H9 (cell line): ENCODE measurements around the gene GAPT. TPM values are rescaled to one million over a fixed set of nuclear protein-coding genes. Genes with fewer than 3 reads are reported as not detected.

ENCODE experiments used
- DNase-seq: peaks from one replicate; pipeline ENCODE4 v3.0.0-alpha.2; 2017
- H2AFZ ChIP-seq: one replicate; pipeline ENCODE4 v1.6.1; 2013; ENCODE audit warnings: mild to moderate bottlenecking, low read length, control low read depth, moderate library complexity
- H2AK5ac ChIP-seq: 2 replicates; pipeline ENCODE4 v1.6.1; 2013; ENCODE audit warnings: low read length, control low read depth, mixed read lengths; ENCODE audit not compliant: insufficient read length
- H2BK120ac ChIP-seq: one replicate; pipeline ENCODE4 v1.6.1; 2013; ENCODE audit warnings: low read depth, mild to moderate bottlenecking, low read length, control low read depth, inconsistent platforms; ENCODE audit not compliant: poor library complexity, severe bottlenecking
- H2BK12ac ChIP-seq: 2 replicates; pipeline ENCODE4 v1.6.1; 2013; ENCODE audit warnings: low read length, control low read depth, mixed read lengths, low read depth; ENCODE audit not compliant: insufficient read length
- H2BK15ac ChIP-seq: 2 replicates; pipeline ENCODE4 v1.6.1; 2013; ENCODE audit warnings: low read depth, low read length, control low read depth
- H2BK20ac ChIP-seq: one replicate; pipeline ENCODE4 v1.6.1; 2013; ENCODE audit warnings: low read depth, mild to moderate bottlenecking, low read length, control low read depth, inconsistent platforms; ENCODE audit not compliant: poor library complexity, severe bottlenecking
- H2BK5ac ChIP-seq: 2 replicates; pipeline ENCODE4 v1.6.1; 2013; ENCODE audit warnings: low read length, control low read depth, mixed read lengths; ENCODE audit not compliant: insufficient read length
- H3K14ac ChIP-seq: 2 replicates; pipeline ENCODE4 v1.6.1; 2013; ENCODE audit warnings: low read length, control low read depth; ENCODE audit not compliant: insufficient read depth
- H3K18ac ChIP-seq: 2 replicates; pipeline ENCODE4 v1.6.1; 2013; ENCODE audit warnings: low read depth, mild to moderate bottlenecking, mixed read lengths, low read length, control low read depth; ENCODE audit not compliant: insufficient read length
- H3K23ac ChIP-seq: 2 replicates; pipeline ENCODE4 v1.6.1; 2013; ENCODE audit warnings: low read length, control low read depth, mixed read lengths, low read depth; ENCODE audit not compliant: insufficient read length
- H3K23me2 ChIP-seq: 2 replicates; pipeline ENCODE4 v1.6.1; 2013; ENCODE audit warnings: low read depth, mild to moderate bottlenecking, mixed read lengths, low read length, control low read depth; ENCODE audit not compliant: insufficient read length, poor library complexity, severe bottlenecking
- H3K27ac ChIP-seq: 2 replicates; pipeline ENCODE4 v1.5.1; 2013; ENCODE audit warnings: low read length, control low read depth, mixed read lengths, low read depth; ENCODE audit not compliant: insufficient read length
- H3K27me3 ChIP-seq: 2 replicates; pipeline ENCODE4 v1.6.1; 2013; ENCODE audit warnings: low read length, control low read depth, inconsistent platforms; ENCODE audit not compliant: insufficient read depth
- H3K4ac ChIP-seq: 2 replicates; pipeline ENCODE4 v1.6.1; 2013; ENCODE audit warnings: low read depth, mild to moderate bottlenecking, control low read depth, inconsistent platforms, low read length, moderate library complexity
- H3K4me1 ChIP-seq: 2 replicates; pipeline ENCODE4 v1.6.1; 2013; ENCODE audit warnings: low read length, control low read depth, inconsistent platforms; ENCODE audit not compliant: insufficient read depth
- H3K4me2 ChIP-seq: 2 replicates; pipeline ENCODE4 v1.6.1; 2013; ENCODE audit warnings: low read length, control low read depth, mixed read lengths; ENCODE audit not compliant: insufficient read length, insufficient read depth
- H3K56ac ChIP-seq: 2 replicates; pipeline ENCODE4 v1.6.1; 2013; ENCODE audit warnings: low read depth, mild to moderate bottlenecking, mixed read lengths, low read length, control low read depth; ENCODE audit not compliant: insufficient read length
- H3K79me1 ChIP-seq: 2 replicates; pipeline ENCODE4 v1.6.1; 2013; ENCODE audit warnings: low read depth, mild to moderate bottlenecking, moderate library complexity, low read length, control low read depth, inconsistent platforms; ENCODE audit not compliant: insufficient read depth, poor library complexity, severe bottlenecking
- H3K79me2 ChIP-seq: 2 replicates; pipeline ENCODE4 v1.6.1; 2013; ENCODE audit warnings: low read length, control low read depth, inconsistent platforms; ENCODE audit not compliant: insufficient read depth
- H3K9ac ChIP-seq: 2 replicates; pipeline ENCODE4 v1.6.1; 2013; ENCODE audit warnings: low read length, control low read depth, mixed read lengths; ENCODE audit not compliant: insufficient read length; ENCODE audit errors: extremely low read depth
- H3K9me3 ChIP-seq: one replicate; pipeline ENCODE4 v1.6.1; 2013; ENCODE audit warnings: low read depth, low read length, inconsistent platforms; ENCODE audit not compliant: control insufficient read depth
- H3T11ph ChIP-seq: one replicate; pipeline ENCODE4 v1.6.1; 2013; ENCODE audit warnings: mild to moderate bottlenecking, low read length, control low read depth, inconsistent platforms
- H4K20me1 ChIP-seq: one replicate; pipeline ENCODE4 v1.6.1; 2013; ENCODE audit not compliant: control insufficient read depth, insufficient read length, insufficient read depth
- H4K5ac ChIP-seq: 2 replicates; pipeline ENCODE4 v1.6.1; 2013; ENCODE audit warnings: low read depth, mild to moderate bottlenecking, mixed read lengths, low read length, control low read depth; ENCODE audit not compliant: insufficient read length
- H4K8ac ChIP-seq: replicated peaks from 2 replicates; pipeline ENCODE4 v1.6.1; 2013; ENCODE audit warnings: low read length, control low read depth, mixed read lengths, low read depth; ENCODE audit not compliant: insufficient read length
- H4K91ac ChIP-seq: 2 replicates; pipeline ENCODE4 v1.6.1; 2013; ENCODE audit warnings: low read depth, mild to moderate bottlenecking, moderate library complexity, mixed read lengths, low read length, control low read depth; ENCODE audit not compliant: insufficient read length
- H3K27ac Mint-ChIP-seq, 3 experiments: 2 replicates in 2 of 3; 3 replicates in 1 of 3; pipeline ENCODE4 v1.8.0; 2020 to 2021; ENCODE audit warnings: mixed read lengths in 3 of 3, mild to moderate bottlenecking in 1 of 3, moderate library complexity in 1 of 3
- H3K27me3 Mint-ChIP-seq: 2 replicates; pipeline ENCODE4 v1.8.0; 2021; ENCODE audit warnings: low read depth, mild to moderate bottlenecking, moderate library complexity, mixed read lengths
- H3K36me3 Mint-ChIP-seq, 3 experiments: 2 replicates in 2 of 3; 3 replicates in 1 of 3; pipeline ENCODE4 v1.8.0; 2020 to 2021; ENCODE audit warnings: low read depth in 3 of 3, mixed read lengths in 3 of 3; ENCODE audit not compliant: insufficient read depth in 1 of 3
- H3K4me1 Mint-ChIP-seq, 2 experiments: 2 replicates each; pipeline ENCODE4 v1.8.0; 2020; ENCODE audit warnings: mixed read lengths in 2 of 2
- H3K4me3 Mint-ChIP-seq, 2 experiments: 2 replicates in 1 of 2; 3 replicates in 1 of 2; pipeline ENCODE4 v1.8.0; 2020 to 2021; ENCODE audit warnings: mild to moderate bottlenecking in 2 of 2, mixed read lengths in 2 of 2, moderate library complexity in 1 of 2
- H3K9me3 Mint-ChIP-seq, 2 experiments: 2 replicates in 1 of 2; 3 replicates in 1 of 2; pipeline ENCODE4 v1.8.0; 2020; ENCODE audit warnings: mild to moderate bottlenecking in 2 of 2, mixed read lengths in 2 of 2, moderate library complexity in 1 of 2
- CTCF ChIP-seq: fragments of 200-600 bp; sonication (generic); conservative IDR thresholded peaks from 3 replicates; pipeline ENCODE4 v1.8.0; 2021; ENCODE audit warnings: antibody characterized with exemption, mild to moderate bottlenecking
- WGBS: extraction: QIAGEN DNeasy Blood & Tissue Kit; methylation state at CpG from one replicate; pipeline ENCODE4 v1.1.7; 2013; ENCODE audit warnings: missing lambda C conversion rate, low lambda C conversion rate, mixed read lengths; ENCODE audit not compliant: insufficient read length; ENCODE audit errors: extremely low coverage; 5-methylcytosine and 5-hydroxymethylcytosine counted together
- total RNA-seq: library from RNA; stranded (reverse); gene quantifications from 2 replicates; pipeline ENCODE4 v1.2.1, GENCODE V29; 2021

The GAPT gene
- total RNA-seq, 1 experiment from 2014 or later = not detected

- H3K79me1 ChIP-seq = no peaks in the 10 kb centered on the region
- H3K9me3 ChIP-seq = no peaks in the 10 kb centered on the region
- no peak overlapping the region for H2BK15ac ChIP-seq
- no peak overlapping the region for H3K9ac ChIP-seq
- H3K18ac ChIP-seq = no peak overlapping the region
- H3K4me1 ChIP-seq = no peaks in the 10 kb centered on the region
- no peak overlapping the region for H2AFZ ChIP-seq
- H2AK5ac ChIP-seq = no peak overlapping the region
- no peak overlapping the region for H4K91ac ChIP-seq
- Mint-ChIP-seq H3K4me3 (no peak overlapping the region), H3K4me1 (peaks cover 5 to 6% of the 10 kb centered on the region in 2 experiments; a peak in 3 of 4 replicates), H3K27ac (no peak overlapping the region; a peak in 1 of 7 replicates), H3K9me3 (no peaks in the 10 kb centered on the region), H3K27me3 (no peaks in the 10 kb centered on the region), H3K36me3 (peaks cover 3 to 44% (median 37%) of the 10 kb centered on the region in 3 experiments; a peak in 6 of 7 replicates)
- H3K27ac ChIP-seq = no peak overlapping the region
- H3K56ac ChIP-seq = no peak overlapping the region
- H3K27me3 ChIP-seq = no peaks in the 10 kb centered on the region
- H2BK5ac ChIP-seq = no peak overlapping the region
- no peaks in the 10 kb centered on the region for H4K20me1 ChIP-seq
- no peak for TF ChIP-seq CTCF
- H3K4me2 ChIP-seq = no peak overlapping the region
- H2BK120ac ChIP-seq = no peak overlapping the region
- no peak overlapping the region for H3K14ac ChIP-seq
- H3K23ac ChIP-seq = no peak overlapping the region
- no peak overlapping the region for H3T11ph ChIP-seq
- no peak for DNase-seq
- H4K8ac ChIP-seq = no peak overlapping the region
- no peaks in the 10 kb centered on the region for H3K23me2 ChIP-seq
- no peak overlapping the region for H2BK20ac ChIP-seq
- 100% methylated on average over 1 of the region's 3 CpGs for WGBS
- H2BK12ac ChIP-seq = no peak overlapping the region
- no peak overlapping the region for H3K4ac ChIP-seq
- no peaks in the 10 kb centered on the region for H3K79me2 ChIP-seq
- no peak overlapping the region for H4K5ac ChIP-seq
These were observed 38.5 kb upstream of the GAPT start for GRCh38 chr5:58452566-58453258.
